IMR-90 (cell line): Measurements from ENCODE around the gene AKIRIN1. TPM values are rescaled to one million over a fixed set of nuclear protein-coding genes. Genes with fewer than 3 reads are reported as not detected.

Experiments
- ATAC-seq: fragments of 200-7000 bp; cut with Tn5 transposase; 2 replicates; pipeline ENCODE4 v1.9.1; 2020; ENCODE audit warnings: low read depth, mild to moderate bottlenecking, moderate library complexity
- BruUV-seq: library from RNA; stranded (reverse); fragments of 400-500 nt; replicated peaks from 2 replicates; lab custom pipeline; 2021; lab: Mats Ljungman, UMichigan
- CTCF ChIA-PET: fragments of 300-600 bp; formaldehyde crosslinking; extraction: SDS; loops from one replicate; lab custom pipeline; 2021; ENCODE audit warnings: antibody characterized with exemption; lab: Yijun Ruan, JAX
- POLR2A ChIA-PET: fragments of 300-600 bp; sonication (Branson Sonifier 250); formaldehyde crosslinking; loops from one replicate; lab custom pipeline; 2022; ENCODE audit warnings: antibody characterized with exemption; ENCODE audit not compliant: unreplicated experiment; lab: Charles Lee
- DNase-seq: peaks from one replicate; pipeline ENCODE4 v3.0.0; 2013
- H2AFZ ChIP-seq: replicated peaks from 2 replicates; pipeline ENCODE3; 2013; ENCODE audit warnings: low read length, mild to moderate bottlenecking; ENCODE audit not compliant: poor library complexity
- H2AK5ac ChIP-seq: 2 replicates; pipeline ENCODE4 v1.6.1; 2013; ENCODE audit warnings: low read depth, low read length, inconsistent platforms
- H2AK9ac ChIP-seq: replicated peaks from 2 replicates; pipeline ENCODE3; 2013; ENCODE audit warnings: mild to moderate bottlenecking, low read depth, low read length, moderate library complexity; ENCODE audit not compliant: poor library complexity
- H2BK120ac ChIP-seq: 2 replicates; pipeline ENCODE4 v1.6.1; 2013; ENCODE audit warnings: low read depth, low read length, inconsistent platforms
- H2BK15ac ChIP-seq: 3 replicates; pipeline ENCODE4 v1.6.1; 2013; ENCODE audit warnings: low read depth, low read length, inconsistent platforms
- H2BK20ac ChIP-seq: 2 replicates; pipeline ENCODE4 v1.6.1; 2013; ENCODE audit warnings: low read depth, mild to moderate bottlenecking, inconsistent platforms, low read length, moderate library complexity
- H2BK5ac ChIP-seq: 2 replicates; pipeline ENCODE4 v1.6.1; 2013; ENCODE audit warnings: mild to moderate bottlenecking, low read depth, low read length, inconsistent platforms; ENCODE audit not compliant: poor library complexity, severe bottlenecking
- H3K14ac ChIP-seq: replicated peaks from 2 replicates; pipeline ENCODE4 v1.6.1; 2013; ENCODE audit warnings: low read depth, low read length, inconsistent platforms
- H3K18ac ChIP-seq: 2 replicates; pipeline ENCODE4 v1.6.1; 2013; ENCODE audit warnings: low read depth, low read length, control low read depth
- H3K23ac ChIP-seq: 2 replicates; pipeline ENCODE4 v1.6.1; 2013; ENCODE audit warnings: low read depth, low read length, inconsistent platforms
- H3K27ac ChIP-seq: 2 replicates; pipeline ENCODE4 v1.5.1; 2013; ENCODE audit warnings: mild to moderate bottlenecking, control low read depth, low read length; ENCODE audit not compliant: insufficient read depth
- H3K27me3 ChIP-seq: 2 replicates; pipeline ENCODE4 v1.6.1; 2013; ENCODE audit warnings: low read length; ENCODE audit not compliant: control insufficient read depth, insufficient read depth
- H3K36me3 ChIP-seq: 2 replicates; pipeline ENCODE4 v1.6.1; 2013; ENCODE audit warnings: low read length, mixed read lengths; ENCODE audit not compliant: control insufficient read depth, insufficient read depth
- H3K4ac ChIP-seq: 2 replicates; pipeline ENCODE4 v1.6.1; 2013; ENCODE audit warnings: low read depth, low read length, inconsistent platforms
- H3K4me1 ChIP-seq: 2 replicates; pipeline ENCODE4 v1.6.1; 2013; ENCODE audit warnings: low read length, mixed read lengths; ENCODE audit not compliant: control insufficient read depth, insufficient read depth
- H3K4me2 ChIP-seq: 2 replicates; pipeline ENCODE4 v1.6.1; 2013; ENCODE audit warnings: low read depth, mild to moderate bottlenecking, control low read depth, low read length, moderate library complexity
- H3K4me3 ChIP-seq: 2 replicates; pipeline ENCODE4 v1.5.1; 2013; ENCODE audit warnings: low read depth, mild to moderate bottlenecking, control low read depth, low read length, moderate library complexity; ENCODE audit not compliant: insufficient read depth
- H3K56ac ChIP-seq: 2 replicates; pipeline ENCODE4 v1.6.1; 2013; ENCODE audit warnings: low read length, inconsistent platforms; ENCODE audit not compliant: insufficient read depth; ENCODE audit errors: extremely low read depth
- H3K79me1 ChIP-seq, 2 experiments: 2 replicates each; pipeline ENCODE4 v1.6.1; 2013; ENCODE audit warnings: low read length in 2 of 2, inconsistent platforms in 1 of 2, low read depth in 1 of 2
- H3K9ac ChIP-seq: 2 replicates; pipeline ENCODE4 v1.6.1; 2013; ENCODE audit warnings: low read depth, low read length, control low read depth
- H3K9me1 ChIP-seq: 2 replicates; pipeline ENCODE4 v1.6.1; 2013; ENCODE audit warnings: low read length, inconsistent platforms; ENCODE audit not compliant: insufficient read depth
- H3K9me3 ChIP-seq: 2 replicates; pipeline ENCODE4 v1.6.1; 2013; ENCODE audit warnings: low read length; ENCODE audit not compliant: control insufficient read depth, insufficient read depth
- H4K20me1 ChIP-seq: 2 replicates; pipeline ENCODE4 v1.6.1; 2013; ENCODE audit warnings: low read length, inconsistent platforms; ENCODE audit not compliant: insufficient read depth
- H4K5ac ChIP-seq: 2 replicates; pipeline ENCODE4 v1.6.1; 2013; ENCODE audit warnings: mild to moderate bottlenecking, low read depth, low read length, control low read depth
- H4K8ac ChIP-seq, 2 experiments: 2 replicates each; pipeline ENCODE4 v1.6.1; 2013; ENCODE audit warnings: low read depth in 2 of 2, low read length in 2 of 2, control low read depth in 1 of 2, inconsistent platforms in 1 of 2
- H4K91ac ChIP-seq: 2 replicates; pipeline ENCODE4 v1.6.1; 2013; ENCODE audit warnings: low read depth, low read length, inconsistent platforms; ENCODE audit not compliant: insufficient read depth
- BHLHE40 ChIP-seq: fragments of 150-350 bp; IDR thresholded peaks from 2 replicates; pipeline ENCODE4 v1.6.1; 2016; ENCODE audit warnings: mild to moderate bottlenecking, low read depth, low read length
- CEBPB ChIP-seq: IDR thresholded peaks from 2 replicates; pipeline ENCODE4 v1.6.1; 2012; ENCODE audit warnings: low read depth, low read length, improper control_type of control experiment
- CHD1 ChIP-seq: IDR thresholded peaks from 2 replicates; pipeline ENCODE4 v1.6.1; 2012; ENCODE audit warnings: low read depth, low read length, improper control_type of control experiment
- FOS ChIP-seq: fragments of 150-350 bp; IDR thresholded peaks from 2 replicates; pipeline ENCODE4 v1.6.1; 2016; ENCODE audit warnings: low read depth, low read length
- MAFK ChIP-seq: IDR thresholded peaks from 2 replicates; pipeline ENCODE4 v1.6.1; 2012; ENCODE audit warnings: low read depth, low read length, improper control_type of control experiment
- MAZ ChIP-seq: IDR thresholded peaks from 2 replicates; pipeline ENCODE4 v1.6.1; 2012; ENCODE audit warnings: low read depth, mild to moderate bottlenecking, low read length, improper control_type of control experiment, moderate library complexity, borderline replicate concordance
- MXI1 ChIP-seq: IDR thresholded peaks from 2 replicates; pipeline ENCODE4 v1.6.1; 2012; ENCODE audit warnings: low read depth, mild to moderate bottlenecking, low read length, moderate library complexity, borderline replicate concordance
- NFE2L2 ChIP-seq: fragments of 150-350 bp; IDR thresholded peaks from 2 replicates; pipeline ENCODE4 v1.6.1; 2016; ENCODE audit warnings: low read depth, mild to moderate bottlenecking, low read length
- POLR2A ChIP-seq: IDR thresholded peaks from 2 replicates; pipeline ENCODE4 v1.6.1; 2012; ENCODE audit warnings: mild to moderate bottlenecking, low read depth, low read length
- RAD21 ChIP-seq: IDR thresholded peaks from 2 replicates; pipeline ENCODE4 v1.6.1; 2012; ENCODE audit warnings: low read length, improper control_type of control experiment
- RCOR1 ChIP-seq: IDR thresholded peaks from 2 replicates; pipeline ENCODE4 v1.6.1; 2012; ENCODE audit warnings: mild to moderate bottlenecking, low read length, improper control_type of control experiment; ENCODE audit not compliant: insufficient replicate concordance
- RFX5 ChIP-seq: IDR thresholded peaks from 2 replicates; pipeline ENCODE4 v1.8.0; 2012; ENCODE audit warnings: low read depth, mild to moderate bottlenecking, low read length, moderate library complexity
- SMC3 ChIP-seq: fragments of 150-350 bp; IDR thresholded peaks from 2 replicates; pipeline ENCODE4 v1.6.1; 2016; ENCODE audit warnings: low read depth, mild to moderate bottlenecking, antibody characterized with exemption, low read length, moderate library complexity
- WGBS, 2 experiments: methylation state at CpG; one replicate each; pipeline versions ENCODE4 v1.1.5 to v1.1.7; 2013; ENCODE audit warnings: missing lambda C conversion rate in 2 of 2; ENCODE audit not compliant: insufficient read length in 1 of 2; ENCODE audit errors: extremely low coverage in 2 of 2; 5-methylcytosine and 5-hydroxymethylcytosine counted together
- dilution Hi-C: fragments of 300-500 bp; cut with HindIII; formaldehyde crosslinking; loops from one replicate; pipeline ENCODE4 v1.14.3; 2018; ENCODE audit warnings: low sequenced_read_pairs; ENCODE audit not compliant: unreplicated experiment
- in situ Hi-C: fragments of 300-500 bp; cut with MboI; formaldehyde crosslinking; loops from 3 replicates; pipeline ENCODE4 v1.14.3; 2019; ENCODE audit warnings: low sequenced_read_pairs, inconsistent platforms, mixed read lengths
- intact Hi-C: fragments of 100-400 bp; cut with micrococcal nuclease; formaldehyde crosslinking; loops from 2 replicates; pipeline ENCODE4 v1.10.0; 2022
- polyA plus RNA-seq, 3 experiments: library from polyadenylated mRNA; depleted of rRNA; stranded (reverse); fragments of >200 nt; gene quantifications; 2 replicates each; pipeline ENCODE4 v1.2.3, GENCODE V29; 2012; ENCODE audit warnings: low replicate concordance in 1 of 3
- total RNA-seq: library from RNA; depleted of rRNA; stranded (reverse); fragments of >200 nt; gene quantifications from 2 replicates; pipeline ENCODE4 v1.2.3, GENCODE V29; 2012
- TF ChIP-seq, protein P1 (sequence below): fragments of 150-350 bp; IDR thresholded peaks from 2 replicates; pipeline ENCODE4 v1.6.1; 2016; ENCODE audit warnings: low read depth, mild to moderate bottlenecking, low read length, moderate library complexity, borderline replicate concordance
- TF ChIP-seq, protein P2 (sequence below): conservative IDR thresholded peaks from 2 replicates; pipeline ENCODE4 v1.5.1; 2012; ENCODE audit warnings: mild to moderate bottlenecking, low read depth, low read length, improper control_type of control experiment
- TF ChIP-seq, protein P3 (sequence below): fragments of 150-350 bp; IDR thresholded peaks from 2 replicates; pipeline ENCODE4 v1.6.1; 2017; ENCODE audit warnings: mild to moderate bottlenecking, antibody characterized with exemption, low read length, low read depth

AKIRIN1 gene
- total and polyA plus RNA-seq, 2 of the 4 experiments (the other 2 are of a cell fraction), result 42.5 to 44.2 TPM

DNA sequence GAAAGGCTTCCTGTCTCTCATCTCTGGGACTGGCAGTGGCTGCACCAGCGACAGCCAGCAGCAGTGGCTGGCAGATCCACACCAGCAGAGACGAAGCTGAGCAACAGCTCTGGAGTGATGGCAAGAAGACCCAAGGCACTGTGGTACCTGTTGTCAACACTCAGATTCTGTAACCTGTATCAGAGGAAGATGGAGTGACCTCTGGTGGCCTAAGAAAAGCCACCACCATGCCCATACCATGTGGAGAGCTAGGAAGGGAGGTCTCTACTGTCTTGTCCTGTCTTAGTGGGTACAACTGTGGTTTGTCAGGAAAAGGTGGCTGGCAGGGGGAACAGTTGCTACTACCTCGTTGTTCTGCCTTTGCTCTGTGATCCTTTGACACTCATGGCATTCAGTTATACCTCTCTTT is 26.9 kb upstream of the AKIRIN1 start:
- no peak overlapping the region for H4K5ac ChIP-seq
- intact Hi-C loops, result loop anchor here (2.0 kb wide), 1 partner anchor 69 kb away; no protein-coding TSS in a partner anchor

More for the DNA sequence above, 26.9 kb upstream of the AKIRIN1 start:
- Histone ChIP-seq H2BK5ac (no peak overlapping the region), H3K23ac (no peak overlapping the region), H4K91ac (no peak overlapping the region), H2AFZ (peak overlapping the region; percentile 43), H3K9me3 (no peaks in the 10 kb centered on the region), H3K27me3 (no peaks in the 10 kb centered on the region), H4K20me1 (no peaks in the 10 kb centered on the region), H3K56ac (no peak overlapping the region), H2BK20ac (no peak overlapping the region), H3K36me3 (no peaks in the 10 kb centered on the region), H2AK5ac (no peak overlapping the region), H4K8ac (no peak overlapping the region), H2BK15ac (no peak overlapping the region), H3K4me3 (no peak overlapping the region), H3K9me1 (0 out of 2 replicates have a peak, but pooled peaks cover 3% of the 10 kb centered on the region), H3K4me1 (peaks cover 5% of the 10 kb centered on the region), H3K9ac (no peak overlapping the region), H3K14ac (no peak overlapping the region), H3K18ac (no peak overlapping the region), H2BK120ac (no peak overlapping the region), H3K4me2 (no peak overlapping the region), H2AK9ac (peak overlapping the region; percentile 78), H3K27ac (no peak overlapping the region), H3K4ac (no peak overlapping the region), H3K79me1 (no peaks in the 10 kb centered on the region)
- in situ Hi-C loops (no loop called here), dilution Hi-C loops (no loop called here)
- ATAC-seq (no peak), DNase-seq (no peak)
- ChIA-PET CTCF (interaction anchor here (0.6 to 0.7 kb wide), 3 partner anchors 16 to 136 kb away, joined by 3 to 6 read pairs (median 3); no protein-coding TSS in a partner anchor), POLR2A (no interaction called here)
- no TSS peak for BruUV-seq
- TF ChIP-seq MXI1 (no peak), POLR2A (no peak), FOS (no peak), RFX5 (no peak), MAFK (no peak), RAD21 (no peak), BHLHE40 (no peak), NFE2L2 (no peak), SMC3 (no peak), MAZ (no peak), CEBPB (no peak), CHD1 (no peak), RCOR1 (no peak)
- TF ChIP-seq, protein P1, sequence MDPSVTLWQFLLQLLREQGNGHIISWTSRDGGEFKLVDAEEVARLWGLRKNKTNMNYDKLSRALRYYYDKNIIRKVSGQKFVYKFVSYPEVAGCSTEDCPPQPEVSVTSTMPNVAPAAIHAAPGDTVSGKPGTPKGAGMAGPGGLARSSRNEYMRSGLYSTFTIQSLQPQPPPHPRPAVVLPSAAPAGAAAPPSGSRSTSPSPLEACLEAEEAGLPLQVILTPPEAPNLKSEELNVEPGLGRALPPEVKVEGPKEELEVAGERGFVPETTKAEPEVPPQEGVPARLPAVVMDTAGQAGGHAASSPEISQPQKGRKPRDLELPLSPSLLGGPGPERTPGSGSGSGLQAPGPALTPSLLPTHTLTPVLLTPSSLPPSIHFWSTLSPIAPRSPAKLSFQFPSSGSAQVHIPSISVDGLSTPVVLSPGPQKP, result no peak
- TF ChIP-seq, protein P2, sequence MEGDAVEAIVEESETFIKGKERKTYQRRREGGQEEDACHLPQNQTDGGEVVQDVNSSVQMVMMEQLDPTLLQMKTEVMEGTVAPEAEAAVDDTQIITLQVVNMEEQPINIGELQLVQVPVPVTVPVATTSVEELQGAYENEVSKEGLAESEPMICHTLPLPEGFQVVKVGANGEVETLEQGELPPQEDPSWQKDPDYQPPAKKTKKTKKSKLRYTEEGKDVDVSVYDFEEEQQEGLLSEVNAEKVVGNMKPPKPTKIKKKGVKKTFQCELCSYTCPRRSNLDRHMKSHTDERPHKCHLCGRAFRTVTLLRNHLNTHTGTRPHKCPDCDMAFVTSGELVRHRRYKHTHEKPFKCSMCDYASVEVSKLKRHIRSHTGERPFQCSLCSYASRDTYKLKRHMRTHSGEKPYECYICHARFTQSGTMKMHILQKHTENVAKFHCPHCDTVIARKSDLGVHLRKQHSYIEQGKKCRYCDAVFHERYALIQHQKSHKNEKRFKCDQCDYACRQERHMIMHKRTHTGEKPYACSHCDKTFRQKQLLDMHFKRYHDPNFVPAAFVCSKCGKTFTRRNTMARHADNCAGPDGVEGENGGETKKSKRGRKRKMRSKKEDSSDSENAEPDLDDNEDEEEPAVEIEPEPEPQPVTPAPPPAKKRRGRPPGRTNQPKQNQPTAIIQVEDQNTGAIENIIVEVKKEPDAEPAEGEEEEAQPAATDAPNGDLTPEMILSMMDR, result no peak
- TF ChIP-seq, protein P3, sequence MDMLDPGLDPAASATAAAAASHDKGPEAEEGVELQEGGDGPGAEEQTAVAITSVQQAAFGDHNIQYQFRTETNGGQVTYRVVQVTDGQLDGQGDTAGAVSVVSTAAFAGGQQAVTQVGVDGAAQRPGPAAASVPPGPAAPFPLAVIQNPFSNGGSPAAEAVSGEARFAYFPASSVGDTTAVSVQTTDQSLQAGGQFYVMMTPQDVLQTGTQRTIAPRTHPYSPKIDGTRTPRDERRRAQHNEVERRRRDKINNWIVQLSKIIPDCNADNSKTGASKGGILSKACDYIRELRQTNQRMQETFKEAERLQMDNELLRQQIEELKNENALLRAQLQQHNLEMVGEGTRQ, result no peak
- no CpG with 5 or more reads among the region's 3 CpGs for WGBS, 2 experiments
